GM23338 (cell line): ENCODE results near the gene EHD2.

Experiments
- CTCF ChIP-seq, 2 experiments: fragments of 200-600 bp in 1 of 2; sonication (generic) in 1 of 2; conservative IDR thresholded peaks; 2 replicates each; pipeline versions ENCODE4 v1.5.1 to v1.6.1; 2016 to 2017; ENCODE audit warnings: antibody characterized with exemption in 2 of 2, low read depth in 2 of 2, mild to moderate bottlenecking in 2 of 2, moderate library complexity in 1 of 2
- EZH2 ChIP-seq: fragments of 200-600 bp; sonication (generic); IDR thresholded peaks from one replicate; pipeline ENCODE4 v1.8.0; 2017; ENCODE audit warnings: antibody characterized with exemption, mild to moderate bottlenecking, low read depth; ENCODE audit not compliant: unreplicated experiment
- POLR2AphosphoS5 ChIP-seq: IDR thresholded peaks from 2 replicates; pipeline ENCODE4 v1.6.1; 2016; ENCODE audit warnings: antibody characterized with exemption, low read depth

- TF ChIP-seq CTCF (conservative IDR thresholded peaks at IDR 0.05; ENCODE audit: low read depth in 2 of 2) (no peak), POLR2AphosphoS5 (no peak), EZH2 (no peak)
These were observed 42.5 kb upstream of the EHD2 start for GRCh38 chr19:47670736-47671135.
